ENCODE measurements around the gene STK33.

Gene STK33

GRCh38 chr11:8373519-8374432 is 220.3 kb downstream of the STK33 start:
- no peak for DNase-seq (ENCODE audit: low read depth in 2 of 2)

GRCh38 chr11:8372641-8373381 is 221.2 kb downstream of the STK33 start:
- DNase-seq (ENCODE audit: low read depth in 2 of 2), result no peak

GRCh38 chr11:8371516-8371884 is 222.5 kb downstream of the STK33 start:
- DNase-seq (ENCODE audit: low read depth in 2 of 2), result no peak

GRCh38 chr11:8370812-8371515 is 223.1 kb downstream of the STK33 start:
- no peak for DNase-seq (ENCODE audit: low read depth in 2 of 2)

- DNase-seq (ENCODE audit: low read depth in 2 of 2), result no peak
Observed at GRCh38 chr11:8369592-8370205, 224.3 kb downstream of the STK33 start.

GRCh38 chr11:8368772-8369171 is 225.3 kb downstream of the STK33 start:
- no peak for DNase-seq (ENCODE audit: low read depth in 2 of 2)

- no peak for DNase-seq (ENCODE audit: low read depth in 2 of 2)
Observed at GRCh38 chr11:8368194-8368593, 225.8 kb downstream of the STK33 start.

- DNase-seq (ENCODE audit: low read depth in 2 of 2), result no peak
Observed at GRCh38 chr11:8366316-8366715, 227.7 kb downstream of the STK33 start.

- no peak for DNase-seq (ENCODE audit: low read depth in 2 of 2)
Observed at GRCh38 chr11:8365216-8365941, 228.6 kb downstream of the STK33 start.

GRCh38 chr11:8363921-8364320 is 230.1 kb downstream of the STK33 start:
- DNase-seq (ENCODE audit: low read depth in 2 of 2), result no peak

- DNase-seq (ENCODE audit: low read depth in 2 of 2), result no peak
Observed at GRCh38 chr11:8362899-8363298, 231.1 kb downstream of the STK33 start.

- no peak for DNase-seq (ENCODE audit: low read depth in 2 of 2)
Observed at GRCh38 chr11:8362491-8362890, 231.5 kb downstream of the STK33 start.

- DNase-seq (ENCODE audit: low read depth in 2 of 2), result no peak
Observed at GRCh38 chr11:8361664-8362210, 232.3 kb downstream of the STK33 start.

- DNase-seq (ENCODE audit: low read depth in 2 of 2), result no peak
Observed at GRCh38 chr11:8361206-8361605, 232.8 kb downstream of the STK33 start.

GRCh38 chr11:8360086-8360828 is 233.8 kb downstream of the STK33 start:
- no peak for DNase-seq (ENCODE audit: low read depth in 2 of 2)

GRCh38 chr11:8359521-8359920 is 234.5 kb downstream of the STK33 start:
- DNase-seq (ENCODE audit: low read depth in 2 of 2), result no peak

GRCh38 chr11:8357891-8358566 is 236.0 kb downstream of the STK33 start:
- DNase-seq (ENCODE audit: low read depth in 2 of 2), result no peak

- DNase-seq (ENCODE audit: low read depth in 2 of 2), result no peak
Observed at GRCh38 chr11:8357505-8357888, 236.5 kb downstream of the STK33 start.

- DNase-seq (ENCODE audit: low read depth in 2 of 2), result no peak
Observed at GRCh38 chr11:8356721-8357504, 237.1 kb downstream of the STK33 start.

Measured in stimulated activated CD8-positive, alpha-beta memory T cell treated with anti-CD3 and anti-CD28 coated beads, Interleukin-2, amount 100 ng/mL, for 1 hour (primary cell).